GM13976 (cell line): ENCODE measurements around the gene ROMO1.
"Not testable (repeated sequence)": the region's sequence is repeated elsewhere in the genome, so short reads cannot be mapped to it uniquely, and the experiment has no call there.

Experiments used
- DNase-seq: peaks from one replicate; pipeline ENCODE4 v3.0.0; 2012; ENCODE audit warnings: low spot score
- in situ Hi-C: fragments of 300-500 bp; cut with MboI; formaldehyde crosslinking; loops from one replicate; pipeline ENCODE4 v1.12.0; 2022; ENCODE audit warnings: low sequenced_read_pairs, mixed read lengths, inconsistent platforms; ENCODE audit not compliant: unreplicated experiment
- TF ChIP-seq, protein P1 (sequence below): IDR thresholded peaks from 2 replicates; pipeline ENCODE4 v1.5.1; 2012; ENCODE audit warnings: borderline replicate concordance, mild to moderate bottlenecking; ENCODE audit not compliant: insufficient read depth; ENCODE audit errors: extremely low read depth, missing control alignments, control extremely low read depth

The ROMO1 gene

GRCh38 chr20:35719717-35720116 is 20.5 kb downstream of the ROMO1 start:
- TF ChIP-seq, protein P1, sequence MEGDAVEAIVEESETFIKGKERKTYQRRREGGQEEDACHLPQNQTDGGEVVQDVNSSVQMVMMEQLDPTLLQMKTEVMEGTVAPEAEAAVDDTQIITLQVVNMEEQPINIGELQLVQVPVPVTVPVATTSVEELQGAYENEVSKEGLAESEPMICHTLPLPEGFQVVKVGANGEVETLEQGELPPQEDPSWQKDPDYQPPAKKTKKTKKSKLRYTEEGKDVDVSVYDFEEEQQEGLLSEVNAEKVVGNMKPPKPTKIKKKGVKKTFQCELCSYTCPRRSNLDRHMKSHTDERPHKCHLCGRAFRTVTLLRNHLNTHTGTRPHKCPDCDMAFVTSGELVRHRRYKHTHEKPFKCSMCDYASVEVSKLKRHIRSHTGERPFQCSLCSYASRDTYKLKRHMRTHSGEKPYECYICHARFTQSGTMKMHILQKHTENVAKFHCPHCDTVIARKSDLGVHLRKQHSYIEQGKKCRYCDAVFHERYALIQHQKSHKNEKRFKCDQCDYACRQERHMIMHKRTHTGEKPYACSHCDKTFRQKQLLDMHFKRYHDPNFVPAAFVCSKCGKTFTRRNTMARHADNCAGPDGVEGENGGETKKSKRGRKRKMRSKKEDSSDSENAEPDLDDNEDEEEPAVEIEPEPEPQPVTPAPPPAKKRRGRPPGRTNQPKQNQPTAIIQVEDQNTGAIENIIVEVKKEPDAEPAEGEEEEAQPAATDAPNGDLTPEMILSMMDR = no peak
- no peak for DNase-seq
- in situ Hi-C loops = no loop called here

GRCh38 chr20:35720165-35721123 is 21.2 kb downstream of the ROMO1 start:
- no peak for DNase-seq
- in situ Hi-C loops = no loop called here
- TF ChIP-seq, protein P1 = no peak

DNA sequence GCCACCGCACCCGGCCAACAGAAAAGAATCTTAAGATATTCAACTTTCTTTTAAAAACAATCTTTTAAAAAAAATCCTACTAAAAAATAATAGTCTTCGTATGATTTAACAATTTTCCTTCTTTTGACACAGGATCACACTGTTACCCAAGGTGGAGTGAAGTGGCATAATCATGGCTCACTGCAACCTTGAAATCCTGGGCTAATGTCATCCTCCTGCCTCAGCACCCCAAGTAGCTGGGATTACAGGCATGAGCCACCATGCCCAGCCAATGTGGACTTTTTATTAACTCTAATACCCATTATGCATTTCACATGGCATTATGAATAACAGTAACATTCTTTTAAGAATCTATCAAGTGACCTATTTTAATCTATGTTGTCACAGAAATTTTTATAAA is 22.0 kb downstream of the ROMO1 start:
- in situ Hi-C loops = no loop called here
- no peak for DNase-seq
- TF ChIP-seq, protein P1 = no peak

- TF ChIP-seq, protein P1 = no peak
- in situ Hi-C loops = no loop called here
- no peak for DNase-seq
Measured at GRCh38 chr20:35721621-35722020, 22.4 kb downstream of the ROMO1 start.

- DNase-seq, in situ Hi-C loops: not testable (repeated sequence)
Measured at GRCh38 chr20:35723275-35723639, 24.1 kb downstream of the ROMO1 start.

DNA sequence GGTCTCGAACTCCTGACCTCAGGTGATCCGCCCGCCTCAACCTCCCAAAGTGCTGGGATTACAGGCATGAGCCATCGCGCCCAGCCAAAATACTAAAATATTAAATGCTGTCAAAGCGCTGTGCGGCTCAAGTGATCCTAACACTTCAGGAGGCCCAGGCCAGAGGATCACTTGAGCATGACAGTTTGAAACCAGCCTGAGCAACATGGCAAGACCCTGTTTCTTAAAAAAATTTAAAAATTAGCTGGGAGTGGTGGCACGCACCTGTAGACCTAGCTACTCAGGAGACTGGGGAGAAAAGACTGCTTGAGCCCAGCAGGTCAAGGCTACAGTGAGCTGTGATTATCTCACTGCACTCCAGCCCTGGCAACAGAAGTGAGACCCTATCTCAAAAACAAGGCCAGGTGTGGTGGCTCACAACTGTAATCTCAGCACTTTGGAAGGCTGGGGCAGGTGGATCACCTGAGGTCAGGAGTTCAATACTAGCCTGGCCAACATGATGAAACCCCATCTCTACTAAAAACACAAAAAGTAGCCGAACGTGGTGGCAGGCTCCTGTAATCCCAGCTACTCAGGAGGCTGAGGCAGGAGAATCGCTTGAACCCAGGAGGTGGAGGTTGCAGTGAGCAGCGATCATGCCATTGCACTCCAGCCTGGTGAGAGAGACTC is 24.6 kb downstream of the ROMO1 start:
- in situ Hi-C loops, DNase-seq: not testable (repeated sequence)

DNA sequence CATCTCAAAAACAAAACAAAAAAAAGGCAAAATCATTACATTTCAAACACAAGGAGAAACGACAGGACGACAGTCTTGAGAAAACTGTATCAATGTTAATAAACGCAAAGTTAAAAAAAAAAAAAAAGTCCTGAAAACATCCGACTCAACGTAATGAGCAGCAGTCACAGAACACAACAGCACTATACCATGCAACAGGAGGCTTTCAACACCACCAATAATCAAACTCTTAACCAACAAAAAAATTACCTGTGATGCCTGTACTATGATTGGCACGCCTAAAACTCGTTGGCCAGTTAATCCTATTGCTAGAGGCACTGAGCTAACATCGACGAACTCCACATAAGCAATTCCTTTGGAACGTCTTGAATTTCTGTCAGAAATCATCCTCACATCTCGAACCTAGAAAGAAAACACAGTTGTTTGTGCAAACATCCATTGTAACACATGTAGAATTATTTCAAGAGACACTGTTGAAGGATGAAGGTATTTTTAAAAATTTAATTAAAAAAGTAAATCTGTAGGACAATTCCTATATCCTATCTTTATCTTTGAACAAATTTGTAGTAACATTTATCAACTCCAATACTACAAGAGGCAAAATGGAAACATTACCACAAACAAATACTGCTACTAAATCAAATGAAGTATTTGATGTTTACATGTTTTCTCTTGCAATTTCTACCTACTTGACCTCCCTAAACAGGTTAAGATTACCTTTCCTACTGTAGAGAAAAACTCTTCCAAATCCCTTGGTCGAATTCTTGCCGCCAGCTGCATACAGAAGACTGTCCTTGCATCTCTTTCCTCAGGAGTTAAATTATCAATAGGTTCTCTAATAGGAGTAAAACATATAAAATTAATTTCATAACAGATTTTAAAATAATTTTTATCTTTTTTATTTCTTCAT is 25.4 kb downstream of the ROMO1 start:
- TF ChIP-seq, protein P1 = no peak
- DNase-seq = no peak
- in situ Hi-C loops = no loop called here
